ENCODE results near the gene OR6V1.

Gene OR6V1, protein sequence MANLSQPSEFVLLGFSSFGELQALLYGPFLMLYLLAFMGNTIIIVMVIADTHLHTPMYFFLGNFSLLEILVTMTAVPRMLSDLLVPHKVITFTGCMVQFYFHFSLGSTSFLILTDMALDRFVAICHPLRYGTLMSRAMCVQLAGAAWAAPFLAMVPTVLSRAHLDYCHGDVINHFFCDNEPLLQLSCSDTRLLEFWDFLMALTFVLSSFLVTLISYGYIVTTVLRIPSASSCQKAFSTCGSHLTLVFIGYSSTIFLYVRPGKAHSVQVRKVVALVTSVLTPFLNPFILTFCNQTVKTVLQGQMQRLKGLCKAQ

DNA sequence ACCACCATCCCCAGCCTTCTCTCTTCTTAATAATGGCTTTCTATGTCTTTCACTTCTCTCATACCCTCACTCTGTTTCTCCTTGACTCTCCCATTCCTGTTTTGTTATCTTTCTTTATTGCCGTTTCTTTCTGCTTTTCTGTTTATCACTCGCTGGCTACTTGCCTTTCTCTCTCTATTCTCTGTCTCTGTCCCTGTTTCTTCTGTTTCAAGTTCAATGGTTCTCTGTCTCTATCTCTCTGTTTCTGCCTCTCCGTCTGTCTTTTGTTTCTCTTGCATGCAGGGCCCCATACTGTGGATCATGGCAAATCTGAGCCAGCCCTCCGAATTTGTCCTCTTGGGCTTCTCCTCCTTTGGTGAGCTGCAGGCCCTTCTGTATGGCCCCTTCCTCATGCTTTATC is at the start of gene OR6V1:
Gene OR6V1, plus strand, starts transcription at position 301 of the 400 bp plus-strand sequence. Its CDS starts 0 bp downstream, at position 301.
- in situ Hi-C loops (cut with HindIII; ENCODE audit: low sequenced_read_pairs) = no loop called here

DNA sequence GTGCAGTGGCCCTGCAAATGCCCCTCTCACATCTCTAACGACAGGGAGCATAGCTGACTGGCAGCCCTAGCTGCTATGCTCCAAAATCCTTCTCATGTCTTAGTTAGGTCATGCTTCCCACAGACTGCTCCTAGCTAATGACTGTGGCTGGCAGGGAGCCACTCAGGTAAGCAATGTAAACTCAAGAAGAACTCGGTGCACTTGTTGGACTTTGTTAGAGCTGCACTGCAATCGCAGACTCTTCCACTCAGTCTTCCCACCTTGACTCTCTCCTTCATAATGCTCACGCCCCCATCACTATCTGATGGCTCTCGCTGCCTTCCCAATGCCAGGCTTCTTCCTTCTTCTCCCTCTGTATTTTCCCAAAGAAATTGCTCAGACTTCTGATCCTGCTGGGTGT is 49.2 kb upstream of the OR6V1 start:
- in situ Hi-C loops (cut with HindIII; ENCODE audit: low sequenced_read_pairs) = no loop called here

DNA sequence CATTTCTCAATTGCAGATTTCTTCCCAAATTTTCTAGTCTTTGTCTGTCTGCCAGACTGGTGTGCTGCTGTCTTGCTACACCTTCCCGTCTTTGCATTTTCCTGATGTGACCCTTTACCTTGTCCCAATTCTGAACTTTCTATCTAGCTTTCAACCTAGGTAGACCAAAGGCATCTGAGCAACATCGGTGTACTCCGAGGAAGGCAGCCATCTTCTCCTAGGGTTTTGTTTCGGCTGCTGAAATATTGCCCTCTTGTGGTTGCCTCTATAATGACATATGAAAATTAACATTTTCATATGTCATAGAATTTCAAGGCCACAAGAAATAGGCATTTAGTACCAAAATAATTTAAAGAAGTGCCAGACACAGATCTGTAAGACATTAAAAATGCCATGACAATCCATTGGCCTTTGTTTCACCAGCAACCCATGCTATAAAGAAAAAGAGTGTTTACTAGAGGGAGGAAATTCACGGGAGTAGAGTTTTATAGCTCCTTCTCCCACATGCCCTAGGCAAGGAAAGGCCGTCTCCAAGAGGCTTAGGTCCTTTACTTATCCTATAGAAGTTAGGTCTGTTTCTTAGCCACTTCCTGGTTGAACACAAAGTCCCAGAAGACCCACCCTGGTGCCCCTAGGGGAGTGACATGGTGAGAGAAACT is 48.6 kb upstream of the OR6V1 start:
- in situ Hi-C loops (cut with HindIII; ENCODE audit: low sequenced_read_pairs) = no loop called here

DNA sequence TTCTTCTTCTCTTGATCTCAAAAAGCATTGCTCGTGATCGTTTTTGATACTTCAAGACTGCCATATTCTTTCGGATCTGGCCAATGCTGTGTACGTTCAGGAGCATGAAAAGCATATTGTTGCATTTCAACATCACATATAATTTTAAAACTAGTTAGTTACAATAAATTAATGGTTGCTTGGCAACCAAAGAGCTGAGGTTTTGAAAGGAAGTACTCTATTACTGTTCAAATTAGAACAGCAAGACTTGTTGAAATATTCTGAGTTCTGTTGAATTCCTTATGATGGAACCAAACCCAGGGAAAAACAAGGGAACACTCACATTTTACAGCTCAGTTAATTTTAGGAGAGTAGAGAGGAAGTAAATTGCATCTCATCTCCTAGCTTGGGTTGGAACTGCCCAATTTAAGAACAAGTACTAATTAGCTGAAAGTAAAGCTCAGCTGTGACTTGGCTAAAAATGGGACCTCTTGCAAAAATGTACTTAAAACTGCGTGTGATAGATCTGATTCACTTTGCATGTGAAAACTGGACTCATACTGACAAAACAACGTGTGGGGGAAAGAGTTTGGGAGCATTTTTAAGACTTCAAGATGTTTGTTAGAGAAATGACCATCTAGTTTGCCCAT is 46.4 kb upstream of the OR6V1 start:
- in situ Hi-C loops (cut with HindIII; ENCODE audit: low sequenced_read_pairs) = no loop called here

DNA sequence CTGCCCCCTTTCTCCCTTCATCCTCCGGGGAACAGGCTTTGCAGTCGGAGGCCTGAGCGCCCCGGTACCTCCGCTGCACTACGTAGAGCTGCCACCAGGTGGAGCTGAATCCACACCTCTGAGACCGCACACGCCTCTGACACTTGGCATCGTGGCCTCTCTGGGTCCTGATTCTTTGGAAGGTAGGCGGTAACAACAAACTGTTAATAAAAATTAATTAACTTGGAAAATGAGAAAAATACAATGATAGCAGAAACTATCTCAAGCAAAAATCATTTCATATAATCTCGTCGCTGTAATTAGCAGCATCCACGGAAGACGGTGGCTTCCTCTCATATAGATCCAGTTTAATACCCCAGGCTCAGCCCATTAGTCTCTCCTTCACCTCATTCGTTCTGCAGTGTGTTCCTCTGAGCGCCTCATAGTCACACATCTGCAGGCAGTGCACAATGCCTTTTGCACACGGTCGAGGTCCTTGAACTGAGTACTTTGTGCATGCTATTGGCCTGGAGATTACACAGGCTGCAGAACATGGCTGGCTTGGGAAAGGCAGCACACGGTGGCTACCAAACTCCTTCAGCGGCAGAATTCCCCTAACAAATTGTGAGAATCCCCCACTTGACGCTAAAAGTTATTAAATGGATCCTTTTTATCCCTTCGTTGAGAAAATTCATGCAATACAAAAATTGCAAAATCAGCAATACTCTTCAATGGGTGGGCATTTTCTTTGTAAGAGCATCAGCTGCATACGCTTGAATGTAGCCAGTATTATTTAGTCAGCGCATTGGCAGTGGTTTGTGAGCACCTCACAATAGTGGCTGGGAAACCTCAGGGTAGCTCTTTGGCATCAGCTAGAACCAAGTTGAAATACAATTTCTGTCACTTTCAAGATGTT is 43.9 kb upstream of the OR6V1 start:
- in situ Hi-C loops (cut with HindIII; ENCODE audit: low sequenced_read_pairs) = no loop called here

DNA sequence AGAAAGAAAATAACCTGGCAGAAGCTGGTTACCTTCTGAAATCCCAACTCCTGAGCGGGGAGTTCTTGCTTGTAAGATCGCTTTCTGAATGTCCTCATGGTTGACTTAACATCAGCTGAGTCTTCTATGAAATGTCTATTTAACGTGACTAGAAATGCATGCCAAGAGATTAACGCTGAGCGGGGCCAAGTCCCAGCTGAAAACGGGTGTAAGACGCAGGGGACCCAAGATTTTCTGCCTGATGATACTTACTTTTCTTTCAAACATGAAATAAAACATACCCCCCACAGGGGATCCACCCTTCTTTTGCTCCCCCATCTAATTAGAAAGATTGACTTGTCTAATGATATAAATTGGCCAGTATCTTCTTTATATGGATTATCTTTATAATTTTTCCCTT is 40.1 kb upstream of the OR6V1 start:
- in situ Hi-C loops (cut with HindIII; ENCODE audit: low sequenced_read_pairs) = loop anchor here (5.0 to 10.0 kb wide), 3 partner anchors 205 to 403 kb away; no protein-coding TSS in a partner anchor

DNA sequence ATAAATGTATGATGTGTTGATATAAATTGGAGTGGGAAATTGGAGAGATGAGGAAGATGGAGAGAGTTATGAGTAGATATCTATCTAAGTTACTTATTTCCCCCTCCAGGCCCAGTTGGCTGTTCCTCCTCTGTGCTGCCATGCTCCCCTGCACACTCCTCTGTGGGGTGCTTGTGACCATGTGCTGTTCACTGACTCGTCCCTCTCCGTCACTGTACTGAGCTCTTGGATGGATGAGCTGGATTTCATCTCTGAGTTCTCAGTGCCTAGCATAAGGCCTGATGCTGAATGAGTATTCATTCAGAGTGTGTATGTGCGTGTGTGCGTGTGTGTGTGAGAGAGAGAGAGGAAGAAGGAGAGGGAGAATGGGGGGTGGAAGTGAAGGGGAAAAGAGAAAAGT is 39.7 kb upstream of the OR6V1 start:
- in situ Hi-C loops (cut with HindIII; ENCODE audit: low sequenced_read_pairs) = loop anchor here (5.0 to 10.0 kb wide), 3 partner anchors 205 to 402 kb away; no protein-coding TSS in a partner anchor

DNA sequence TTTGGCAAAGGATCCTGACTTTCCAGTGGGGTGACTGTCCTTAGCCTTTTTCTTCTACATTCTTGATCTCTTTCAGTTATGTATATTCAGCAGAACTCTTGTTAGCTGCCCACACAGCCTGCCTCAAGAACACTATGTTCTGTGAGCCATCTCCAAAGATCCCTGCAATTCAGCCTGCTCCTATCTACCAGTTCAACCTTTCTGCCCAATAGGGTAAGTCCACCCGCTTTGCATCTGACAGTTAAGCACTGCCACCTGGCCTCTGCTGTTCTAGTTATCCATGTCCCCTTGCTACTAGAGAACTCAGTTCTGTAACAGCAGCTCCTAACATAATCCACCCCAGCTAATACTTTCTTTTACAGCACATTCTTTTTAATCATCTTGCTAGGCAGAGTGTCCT is 38.7 kb upstream of the OR6V1 start:
- in situ Hi-C loops (cut with HindIII; ENCODE audit: low sequenced_read_pairs) = loop anchor here (5.0 to 10.0 kb wide), 3 partner anchors 204 to 401 kb away; no protein-coding TSS in a partner anchor

DNA sequence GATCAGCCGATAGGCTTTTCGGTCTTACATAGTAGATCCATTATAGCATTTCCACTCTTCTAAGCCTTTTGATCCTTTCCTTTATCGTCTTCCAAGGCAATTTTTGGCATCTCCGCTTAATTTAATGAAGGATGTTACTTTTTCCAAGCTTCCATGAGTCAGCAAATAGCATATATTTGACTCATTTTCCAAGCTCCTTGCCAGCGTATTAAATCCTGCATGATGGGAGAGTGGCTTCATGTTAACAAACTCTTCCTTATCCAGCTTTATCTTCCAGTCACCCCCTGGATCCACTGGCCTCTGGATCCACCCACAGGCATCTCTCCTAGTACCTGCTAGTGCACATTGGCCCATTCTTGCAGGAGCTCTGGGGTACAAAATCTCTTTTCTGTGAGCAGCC is 38.2 kb upstream of the OR6V1 start:
- in situ Hi-C loops (cut with HindIII; ENCODE audit: low sequenced_read_pairs) = loop anchor here (5.0 to 10.0 kb wide), 3 partner anchors 203 to 401 kb away; no protein-coding TSS in a partner anchor

DNA sequence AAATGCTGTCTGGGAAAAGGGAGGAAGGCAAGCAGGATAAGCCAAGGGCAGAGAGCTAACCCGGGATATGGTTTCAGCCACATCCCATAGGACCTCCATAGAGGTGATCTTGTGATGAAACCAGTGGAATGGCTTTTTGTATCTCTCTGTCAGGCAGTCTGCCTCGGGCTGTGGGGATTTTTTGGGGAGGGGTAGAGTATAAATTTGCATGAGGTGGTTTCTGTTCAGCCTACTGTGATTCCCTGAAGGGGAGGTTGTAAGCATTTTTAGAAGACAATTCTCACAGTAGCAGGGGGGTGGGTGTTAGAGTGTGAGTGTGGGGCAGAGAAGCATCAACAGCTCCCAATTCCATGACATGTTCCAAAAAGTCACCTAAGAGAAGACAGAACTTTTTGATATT is 37.1 kb upstream of the OR6V1 start:
- in situ Hi-C loops (cut with HindIII; ENCODE audit: low sequenced_read_pairs) = loop anchor here (10.0 kb wide), 2 partner anchors 290 to 400 kb away; no protein-coding TSS in a partner anchor

DNA sequence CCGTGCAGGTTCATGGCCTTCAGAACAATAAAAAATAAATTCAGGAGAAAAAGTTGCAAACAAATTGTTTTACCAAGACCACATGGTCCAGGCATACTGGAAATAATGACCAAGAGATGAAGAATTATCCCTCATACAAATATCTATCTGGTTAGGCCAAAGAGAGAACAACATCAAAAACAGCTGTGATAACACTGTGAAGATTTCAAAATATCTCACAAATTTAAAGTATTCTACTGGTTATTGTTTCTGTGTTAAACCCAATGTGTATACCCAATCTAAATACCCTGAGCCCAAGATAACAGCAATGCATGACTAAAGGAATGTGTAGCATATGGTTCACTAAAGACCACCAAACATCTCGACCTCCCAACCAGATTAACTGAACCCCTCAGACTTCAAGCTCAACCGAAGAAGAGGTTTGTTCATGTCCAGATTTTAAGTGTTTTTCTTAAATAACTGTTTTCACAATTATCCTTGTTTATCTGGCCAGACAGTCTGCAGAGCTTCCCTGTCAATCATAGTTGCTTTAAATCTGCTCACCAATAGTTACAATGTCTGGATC is 36.1 kb upstream of the OR6V1 start:
- in situ Hi-C loops (cut with HindIII; ENCODE audit: low sequenced_read_pairs) = loop anchor here (10.0 kb wide), 2 partner anchors 289 to 399 kb away; no protein-coding TSS in a partner anchor

DNA sequence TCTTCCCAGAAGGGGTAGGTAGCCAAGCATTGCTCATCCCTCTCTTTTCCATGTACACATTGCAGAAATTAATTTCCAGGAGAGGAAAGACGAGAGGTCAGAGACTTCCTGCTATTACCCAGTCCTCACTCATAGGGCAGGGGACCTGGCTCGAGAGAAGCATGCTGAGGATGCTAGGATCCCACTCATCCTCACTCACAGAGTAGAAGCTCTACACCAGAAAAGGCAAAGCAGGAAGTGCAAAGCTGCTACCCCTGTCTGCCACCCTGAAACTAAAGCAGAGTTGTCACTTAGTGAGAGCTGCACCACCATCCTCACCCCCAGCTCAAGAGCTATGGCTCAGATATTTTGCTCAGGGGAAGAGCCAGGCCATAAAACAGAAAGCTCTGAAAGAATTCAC is 35.1 kb upstream of the OR6V1 start:
- in situ Hi-C loops (cut with HindIII; ENCODE audit: low sequenced_read_pairs) = loop anchor here (10.0 kb wide), 2 partner anchors 288 to 398 kb away; no protein-coding TSS in a partner anchor

DNA sequence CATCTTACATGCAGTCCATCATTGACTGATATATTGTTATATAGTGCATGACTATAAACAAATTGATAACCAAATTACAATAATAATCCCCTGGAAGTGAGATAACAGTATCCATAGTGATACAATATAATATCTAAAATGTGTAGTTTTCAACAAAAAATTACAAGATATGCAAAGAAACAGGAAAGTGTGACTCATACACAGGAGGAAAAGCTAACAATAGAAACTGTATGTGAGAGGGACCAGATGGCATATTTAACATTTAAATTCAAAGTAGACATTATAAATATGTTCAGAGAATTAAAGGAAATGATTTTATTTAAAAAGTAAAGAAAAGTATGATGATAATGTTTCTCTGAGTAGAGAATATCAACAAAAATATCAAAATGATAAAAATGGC is 33.2 kb upstream of the OR6V1 start:
- in situ Hi-C loops (cut with HindIII; ENCODE audit: low sequenced_read_pairs) = loop anchor here (10.0 kb wide), 2 partner anchors 286 to 396 kb away; no protein-coding TSS in a partner anchor

DNA sequence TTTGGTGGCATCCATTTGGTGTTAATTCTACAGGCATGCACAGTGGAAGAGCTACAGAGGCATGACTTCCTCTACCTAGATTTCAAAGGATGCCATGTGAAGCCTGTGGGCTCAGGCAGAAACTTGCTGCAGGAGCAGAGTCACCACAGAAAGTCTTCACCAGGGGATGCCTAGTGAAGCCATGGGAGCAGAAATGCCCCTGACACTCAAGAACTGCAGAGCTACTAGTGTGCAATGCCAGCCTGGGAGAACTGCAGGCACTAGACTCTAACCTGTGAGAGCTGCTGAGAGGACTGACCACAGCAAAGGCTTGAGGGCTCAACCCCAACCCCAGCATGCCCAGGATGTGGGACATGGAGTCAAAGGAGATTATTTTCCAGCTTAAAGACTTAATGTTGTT is 29.1 kb upstream of the OR6V1 start:
- in situ Hi-C loops (cut with HindIII; ENCODE audit: low sequenced_read_pairs) = no loop called here

DNA sequence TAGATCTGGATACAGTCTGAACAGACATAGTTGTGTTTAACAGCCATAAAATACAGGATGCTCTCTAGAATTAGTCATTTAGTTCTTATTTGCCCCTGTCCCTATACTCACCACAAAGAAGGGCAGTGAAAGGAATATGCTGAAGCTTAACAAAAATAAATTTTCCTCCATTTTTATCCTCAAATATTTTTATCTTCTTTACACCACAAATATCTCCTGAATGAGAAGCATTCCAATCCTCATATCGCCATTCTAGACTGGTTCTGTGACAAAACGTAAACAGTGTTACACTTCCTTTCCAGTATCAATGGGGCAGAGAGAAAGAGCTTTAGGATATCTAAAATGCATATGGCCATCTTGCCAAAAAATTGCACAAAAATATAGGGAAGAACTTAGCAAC is 26.8 kb upstream of the OR6V1 start:
- in situ Hi-C loops (cut with HindIII; ENCODE audit: low sequenced_read_pairs) = no loop called here

DNA sequence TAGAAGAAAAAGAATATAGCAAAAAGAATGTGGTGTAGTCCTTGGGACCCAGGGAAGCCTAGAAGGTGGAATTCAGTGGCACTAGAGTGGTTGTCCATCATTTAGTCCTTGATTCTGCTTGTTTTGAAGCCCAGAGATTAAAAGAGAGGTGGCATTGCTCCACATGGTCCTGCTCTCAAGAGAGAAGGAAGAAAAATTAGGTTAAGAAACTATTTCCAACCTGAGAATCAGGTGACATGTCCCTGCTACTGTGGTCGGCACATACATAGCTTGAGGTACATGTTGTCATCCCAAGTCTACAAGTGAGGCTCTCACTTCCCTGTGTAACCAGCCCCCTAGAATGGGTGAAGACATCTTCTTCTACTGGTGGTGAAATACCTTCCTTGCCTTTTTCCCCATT is 25.1 kb upstream of the OR6V1 start, which contains the start of gene OR9A2:
Gene OR9A2, minus strand, starts transcription at position 101 of the 400 bp plus-strand sequence. Its CDS starts 0 bp downstream, at position 101.
- in situ Hi-C loops (cut with HindIII; ENCODE audit: low sequenced_read_pairs) = no loop called here

DNA sequence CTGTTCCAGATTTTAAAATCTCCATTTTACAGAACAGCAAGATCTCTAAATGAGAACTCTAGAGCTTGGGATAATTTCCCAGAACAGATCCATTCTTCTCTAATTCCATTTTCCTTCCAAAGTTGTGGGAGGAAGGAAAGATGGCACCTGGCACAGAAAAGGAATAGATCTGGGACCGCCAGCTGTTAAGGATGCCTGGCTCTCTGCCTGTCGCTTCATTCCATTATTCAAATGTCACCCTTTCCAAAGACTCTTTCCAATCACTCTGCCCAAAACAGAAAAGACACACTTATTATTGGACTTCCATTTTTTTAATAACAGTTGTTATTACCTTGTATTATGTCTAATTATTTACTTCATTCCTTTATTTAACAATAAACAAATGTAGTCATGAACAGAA is 24.5 kb upstream of the OR6V1 start:
- in situ Hi-C loops (cut with HindIII; ENCODE audit: low sequenced_read_pairs) = no loop called here

DNA sequence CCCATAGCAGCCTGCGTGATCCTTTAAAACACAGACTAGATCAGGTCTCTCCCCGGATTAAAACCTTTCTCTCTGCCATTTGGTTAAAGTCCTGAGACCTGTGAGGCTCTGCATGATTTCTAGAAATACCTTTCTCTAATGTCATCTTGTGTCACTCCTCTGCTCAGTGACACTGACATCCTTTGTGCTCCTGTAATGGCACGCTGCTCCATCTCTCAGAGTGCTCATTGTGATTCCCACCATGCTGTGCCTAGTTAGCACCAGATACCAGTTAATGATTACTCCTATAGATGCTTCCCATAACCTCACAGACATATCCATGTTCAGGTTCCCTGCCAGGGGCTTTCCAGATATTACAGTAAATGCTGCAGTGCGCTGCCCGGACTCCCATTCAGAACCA is 13.5 kb upstream of the OR6V1 start:
- in situ Hi-C loops (cut with HindIII; ENCODE audit: low sequenced_read_pairs) = no loop called here

DNA sequence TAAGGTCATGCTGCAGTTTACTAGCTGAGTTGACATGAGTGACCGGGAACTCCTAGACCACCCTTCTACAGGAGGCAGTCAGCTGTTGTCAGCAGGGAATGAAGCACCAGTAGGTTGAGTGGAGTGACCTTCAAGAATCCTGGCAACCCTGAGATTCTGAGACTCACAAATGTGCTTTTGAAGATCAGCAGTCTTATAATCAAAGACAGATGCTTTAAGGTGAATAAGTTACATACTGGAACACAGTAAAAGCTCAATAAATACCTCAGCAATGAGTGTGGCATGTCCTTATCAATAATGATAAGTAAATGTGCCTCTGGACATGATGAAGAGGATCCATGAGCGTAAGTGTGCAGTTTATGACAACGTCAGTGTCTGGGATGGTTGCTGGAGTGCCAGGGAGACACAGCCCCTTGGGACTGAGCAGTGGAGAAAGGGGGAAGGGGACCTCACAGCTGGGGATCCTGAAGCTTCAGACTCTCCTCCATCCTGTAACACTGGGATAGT is 11.9 kb upstream of the OR6V1 start:
- in situ Hi-C loops (cut with HindIII; ENCODE audit: low sequenced_read_pairs) = no loop called here

DNA sequence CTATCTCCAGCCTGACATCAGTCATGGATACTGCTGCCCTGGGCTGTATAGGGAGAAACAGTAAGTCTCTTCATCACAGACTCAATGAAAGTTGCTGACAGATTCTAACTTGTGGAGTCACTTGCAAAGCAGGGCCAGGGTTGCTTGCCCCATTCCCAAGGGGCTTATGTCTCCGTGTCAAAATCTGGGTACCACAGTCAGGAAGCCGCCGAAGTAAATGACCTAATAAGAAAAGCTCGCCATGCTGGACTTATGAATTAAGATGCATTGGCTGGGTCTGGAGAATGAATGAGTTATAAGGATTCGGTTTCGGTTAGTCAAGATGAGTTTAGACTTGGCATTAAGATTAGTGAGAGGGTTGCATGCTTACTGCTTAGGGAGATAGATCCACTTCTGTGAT is 10.8 kb upstream of the OR6V1 start:
- in situ Hi-C loops (cut with HindIII; ENCODE audit: low sequenced_read_pairs) = no loop called here

Measured in endothelial cell of hepatic sinusoid (primary cell).